A549 (cell line): ENCODE data around the gene DDIT3.

ENCODE experiments used
- CTCF ChIP-seq: fragments of >200 bp; sonication (Bioruptor Twin); formaldehyde crosslinking; IDR thresholded peaks from 3 replicates; pipeline ENCODE4 v1.5.1; 2016
- JUN ChIP-seq, 2 experiments: fragments of >200 bp; sonication (Bioruptor Twin); formaldehyde crosslinking; IDR thresholded peaks; 2 replicates in 1 of 2; 3 replicates in 1 of 2; pipeline ENCODE4 v1.6.1; 2016 to 2017
- MAX ChIP-seq: IDR thresholded peaks from 2 replicates; pipeline ENCODE4 v1.6.1; 2012
- MYC ChIP-seq: IDR thresholded peaks from 2 replicates; pipeline ENCODE4 v1.6.1; 2012; ENCODE audit warnings: mild to moderate bottlenecking, inconsistent platforms, low read length, improper control_type of control experiment, borderline replicate concordance
- REST ChIP-seq: fragments of 200-600 bp; sonication (generic); IDR thresholded peaks from 2 replicates; pipeline ENCODE4 v1.6.1; 2016; ENCODE audit warnings: antibody characterized with exemption, mild to moderate bottlenecking, moderate library complexity
- ZNF302 ChIP-seq: fragments of 250-450 bp; sonication (Bioruptor Pico); IDR thresholded peaks from 2 replicates; pipeline ENCODE4 v1.9.0; 2021; ENCODE audit warnings: inconsistent platforms, mild to moderate bottlenecking, moderate library complexity

- TF ChIP-seq CTCF (no peak), REST (no peak), MAX (no peak), MYC (no peak), JUN (IDR thresholded peaks at IDR 0.05) (no peak), ZNF302 (CRISPR knock-in tag) (no peak)
Measured at GRCh38 chr12:57545809-57546437, 25.6 kb upstream of the DDIT3 start.
